H9 (cell line): ENCODE results near the gene F12. TPM values are rescaled to one million over a fixed set of nuclear protein-coding genes. Genes with fewer than 3 reads are reported as not detected.

ENCODE experiments used
- DNase-seq: peaks from one replicate; pipeline ENCODE4 v3.0.0-alpha.2; 2017
- H2AFZ ChIP-seq: one replicate; pipeline ENCODE4 v1.6.1; 2013; ENCODE audit warnings: mild to moderate bottlenecking, low read length, control low read depth, moderate library complexity
- H2AK5ac ChIP-seq: 2 replicates; pipeline ENCODE4 v1.6.1; 2013; ENCODE audit warnings: low read length, control low read depth, mixed read lengths; ENCODE audit not compliant: insufficient read length
- H2BK120ac ChIP-seq: one replicate; pipeline ENCODE4 v1.6.1; 2013; ENCODE audit warnings: low read depth, mild to moderate bottlenecking, low read length, control low read depth, inconsistent platforms; ENCODE audit not compliant: poor library complexity, severe bottlenecking
- H2BK12ac ChIP-seq: 2 replicates; pipeline ENCODE4 v1.6.1; 2013; ENCODE audit warnings: low read length, control low read depth, mixed read lengths, low read depth; ENCODE audit not compliant: insufficient read length
- H2BK15ac ChIP-seq: 2 replicates; pipeline ENCODE4 v1.6.1; 2013; ENCODE audit warnings: low read depth, low read length, control low read depth
- H2BK20ac ChIP-seq: one replicate; pipeline ENCODE4 v1.6.1; 2013; ENCODE audit warnings: low read depth, mild to moderate bottlenecking, low read length, control low read depth, inconsistent platforms; ENCODE audit not compliant: poor library complexity, severe bottlenecking
- H2BK5ac ChIP-seq: 2 replicates; pipeline ENCODE4 v1.6.1; 2013; ENCODE audit warnings: low read length, control low read depth, mixed read lengths; ENCODE audit not compliant: insufficient read length
- H3K14ac ChIP-seq: 2 replicates; pipeline ENCODE4 v1.6.1; 2013; ENCODE audit warnings: low read length, control low read depth; ENCODE audit not compliant: insufficient read depth
- H3K18ac ChIP-seq: 2 replicates; pipeline ENCODE4 v1.6.1; 2013; ENCODE audit warnings: low read depth, mild to moderate bottlenecking, mixed read lengths, low read length, control low read depth; ENCODE audit not compliant: insufficient read length
- H3K23ac ChIP-seq: 2 replicates; pipeline ENCODE4 v1.6.1; 2013; ENCODE audit warnings: low read length, control low read depth, mixed read lengths, low read depth; ENCODE audit not compliant: insufficient read length
- H3K23me2 ChIP-seq: 2 replicates; pipeline ENCODE4 v1.6.1; 2013; ENCODE audit warnings: low read depth, mild to moderate bottlenecking, mixed read lengths, low read length, control low read depth; ENCODE audit not compliant: insufficient read length, poor library complexity, severe bottlenecking
- H3K27ac ChIP-seq: 2 replicates; pipeline ENCODE4 v1.5.1; 2013; ENCODE audit warnings: low read length, control low read depth, mixed read lengths, low read depth; ENCODE audit not compliant: insufficient read length
- H3K27me3 ChIP-seq: 2 replicates; pipeline ENCODE4 v1.6.1; 2013; ENCODE audit warnings: low read length, control low read depth, inconsistent platforms; ENCODE audit not compliant: insufficient read depth
- H3K4ac ChIP-seq: 2 replicates; pipeline ENCODE4 v1.6.1; 2013; ENCODE audit warnings: low read depth, mild to moderate bottlenecking, control low read depth, inconsistent platforms, low read length, moderate library complexity
- H3K4me1 ChIP-seq: 2 replicates; pipeline ENCODE4 v1.6.1; 2013; ENCODE audit warnings: low read length, control low read depth, inconsistent platforms; ENCODE audit not compliant: insufficient read depth
- H3K4me2 ChIP-seq: 2 replicates; pipeline ENCODE4 v1.6.1; 2013; ENCODE audit warnings: low read length, control low read depth, mixed read lengths; ENCODE audit not compliant: insufficient read length, insufficient read depth
- H3K56ac ChIP-seq: 2 replicates; pipeline ENCODE4 v1.6.1; 2013; ENCODE audit warnings: low read depth, mild to moderate bottlenecking, mixed read lengths, low read length, control low read depth; ENCODE audit not compliant: insufficient read length
- H3K79me1 ChIP-seq: 2 replicates; pipeline ENCODE4 v1.6.1; 2013; ENCODE audit warnings: low read depth, mild to moderate bottlenecking, moderate library complexity, low read length, control low read depth, inconsistent platforms; ENCODE audit not compliant: insufficient read depth, poor library complexity, severe bottlenecking
- H3K79me2 ChIP-seq: 2 replicates; pipeline ENCODE4 v1.6.1; 2013; ENCODE audit warnings: low read length, control low read depth, inconsistent platforms; ENCODE audit not compliant: insufficient read depth
- H3K9ac ChIP-seq: 2 replicates; pipeline ENCODE4 v1.6.1; 2013; ENCODE audit warnings: low read length, control low read depth, mixed read lengths; ENCODE audit not compliant: insufficient read length; ENCODE audit errors: extremely low read depth
- H3K9me3 ChIP-seq: one replicate; pipeline ENCODE4 v1.6.1; 2013; ENCODE audit warnings: low read depth, low read length, inconsistent platforms; ENCODE audit not compliant: control insufficient read depth
- H3T11ph ChIP-seq: one replicate; pipeline ENCODE4 v1.6.1; 2013; ENCODE audit warnings: mild to moderate bottlenecking, low read length, control low read depth, inconsistent platforms
- H4K20me1 ChIP-seq: one replicate; pipeline ENCODE4 v1.6.1; 2013; ENCODE audit not compliant: control insufficient read depth, insufficient read length, insufficient read depth
- H4K5ac ChIP-seq: 2 replicates; pipeline ENCODE4 v1.6.1; 2013; ENCODE audit warnings: low read depth, mild to moderate bottlenecking, mixed read lengths, low read length, control low read depth; ENCODE audit not compliant: insufficient read length
- H4K8ac ChIP-seq: replicated peaks from 2 replicates; pipeline ENCODE4 v1.6.1; 2013; ENCODE audit warnings: low read length, control low read depth, mixed read lengths, low read depth; ENCODE audit not compliant: insufficient read length
- H4K91ac ChIP-seq: 2 replicates; pipeline ENCODE4 v1.6.1; 2013; ENCODE audit warnings: low read depth, mild to moderate bottlenecking, moderate library complexity, mixed read lengths, low read length, control low read depth; ENCODE audit not compliant: insufficient read length
- H3K27ac Mint-ChIP-seq, 3 experiments: 2 replicates in 2 of 3; 3 replicates in 1 of 3; pipeline ENCODE4 v1.8.0; 2020 to 2021; ENCODE audit warnings: mixed read lengths in 3 of 3, mild to moderate bottlenecking in 1 of 3, moderate library complexity in 1 of 3
- H3K27me3 Mint-ChIP-seq: 2 replicates; pipeline ENCODE4 v1.8.0; 2021; ENCODE audit warnings: low read depth, mild to moderate bottlenecking, moderate library complexity, mixed read lengths
- H3K36me3 Mint-ChIP-seq, 3 experiments: 2 replicates in 2 of 3; 3 replicates in 1 of 3; pipeline ENCODE4 v1.8.0; 2020 to 2021; ENCODE audit warnings: low read depth in 3 of 3, mixed read lengths in 3 of 3; ENCODE audit not compliant: insufficient read depth in 1 of 3
- H3K4me1 Mint-ChIP-seq, 2 experiments: 2 replicates each; pipeline ENCODE4 v1.8.0; 2020; ENCODE audit warnings: mixed read lengths in 2 of 2
- H3K4me3 Mint-ChIP-seq, 2 experiments: 2 replicates in 1 of 2; 3 replicates in 1 of 2; pipeline ENCODE4 v1.8.0; 2020 to 2021; ENCODE audit warnings: mild to moderate bottlenecking in 2 of 2, mixed read lengths in 2 of 2, moderate library complexity in 1 of 2
- H3K9me3 Mint-ChIP-seq, 2 experiments: 2 replicates in 1 of 2; 3 replicates in 1 of 2; pipeline ENCODE4 v1.8.0; 2020; ENCODE audit warnings: mild to moderate bottlenecking in 2 of 2, mixed read lengths in 2 of 2, moderate library complexity in 1 of 2
- WGBS: extraction: QIAGEN DNeasy Blood & Tissue Kit; methylation state at CpG from one replicate; pipeline ENCODE4 v1.1.7; 2013; ENCODE audit warnings: missing lambda C conversion rate, low lambda C conversion rate, mixed read lengths; ENCODE audit not compliant: insufficient read length; ENCODE audit errors: extremely low coverage; 5-methylcytosine and 5-hydroxymethylcytosine counted together
- total RNA-seq: library from RNA; stranded (reverse); gene quantifications from 2 replicates; pipeline ENCODE4 v1.2.1, GENCODE V29; 2021
- TF ChIP-seq, protein P1 (sequence below): fragments of 200-600 bp; sonication (generic); conservative IDR thresholded peaks from 3 replicates; pipeline ENCODE4 v1.8.0; 2021; ENCODE audit warnings: antibody characterized with exemption, mild to moderate bottlenecking

F12 gene
- total RNA-seq, 1 experiment from 2014 or later: 3.5 TPM

DNA sequence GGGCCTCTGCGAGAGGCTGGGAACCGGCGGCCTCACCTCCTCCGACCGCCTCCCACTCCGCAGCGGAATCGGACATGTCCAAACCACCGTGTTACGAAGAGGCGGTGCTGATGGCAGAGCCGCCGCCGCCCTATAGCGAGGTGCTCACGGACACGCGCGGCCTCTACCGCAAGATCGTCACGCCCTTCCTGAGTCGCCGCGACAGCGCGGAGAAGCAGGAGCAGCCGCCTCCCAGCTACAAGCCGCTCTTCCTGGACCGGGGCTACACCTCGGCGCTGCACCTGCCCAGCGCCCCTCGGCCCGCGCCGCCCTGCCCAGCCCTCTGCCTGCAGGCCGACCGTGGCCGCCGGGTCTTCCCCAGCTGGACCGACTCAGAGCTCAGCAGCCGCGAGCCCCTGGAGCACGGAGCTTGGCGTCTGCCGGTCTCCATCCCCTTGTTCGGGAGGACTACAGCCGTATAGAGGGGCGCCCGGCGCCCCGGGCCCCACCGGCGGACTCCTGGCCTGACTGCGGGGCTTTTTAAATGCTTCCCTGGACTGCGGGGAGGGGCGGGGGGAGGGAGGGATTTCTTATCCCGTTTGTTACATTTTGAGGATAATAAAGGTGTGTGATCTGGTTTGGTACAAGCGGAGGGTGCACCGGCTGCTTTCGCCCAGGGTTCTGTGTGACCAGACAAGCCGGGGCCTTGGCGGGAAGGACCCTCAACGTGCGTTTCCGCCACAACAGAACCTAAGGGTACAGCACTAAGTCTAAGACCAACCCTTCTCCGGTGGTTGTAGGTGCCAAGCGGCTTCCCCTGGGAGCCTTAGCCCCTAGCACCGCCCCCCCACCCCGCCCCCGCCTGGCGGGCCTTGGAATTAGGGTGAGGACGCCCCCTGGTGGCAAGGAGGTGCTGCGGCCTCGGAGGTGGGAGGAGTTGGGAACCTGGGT is 46.6 kb upstream of the F12 start:
- no peak overlapping the region for H3T11ph ChIP-seq
- TF ChIP-seq, protein P1, sequence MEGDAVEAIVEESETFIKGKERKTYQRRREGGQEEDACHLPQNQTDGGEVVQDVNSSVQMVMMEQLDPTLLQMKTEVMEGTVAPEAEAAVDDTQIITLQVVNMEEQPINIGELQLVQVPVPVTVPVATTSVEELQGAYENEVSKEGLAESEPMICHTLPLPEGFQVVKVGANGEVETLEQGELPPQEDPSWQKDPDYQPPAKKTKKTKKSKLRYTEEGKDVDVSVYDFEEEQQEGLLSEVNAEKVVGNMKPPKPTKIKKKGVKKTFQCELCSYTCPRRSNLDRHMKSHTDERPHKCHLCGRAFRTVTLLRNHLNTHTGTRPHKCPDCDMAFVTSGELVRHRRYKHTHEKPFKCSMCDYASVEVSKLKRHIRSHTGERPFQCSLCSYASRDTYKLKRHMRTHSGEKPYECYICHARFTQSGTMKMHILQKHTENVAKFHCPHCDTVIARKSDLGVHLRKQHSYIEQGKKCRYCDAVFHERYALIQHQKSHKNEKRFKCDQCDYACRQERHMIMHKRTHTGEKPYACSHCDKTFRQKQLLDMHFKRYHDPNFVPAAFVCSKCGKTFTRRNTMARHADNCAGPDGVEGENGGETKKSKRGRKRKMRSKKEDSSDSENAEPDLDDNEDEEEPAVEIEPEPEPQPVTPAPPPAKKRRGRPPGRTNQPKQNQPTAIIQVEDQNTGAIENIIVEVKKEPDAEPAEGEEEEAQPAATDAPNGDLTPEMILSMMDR: peak; percentile 98
- Mint-ChIP-seq H3K27ac (peak overlapping the region; percentile 65 to 97 (median 96); a peak in 6 of 7 replicates), H3K9me3 (no peaks in the 10 kb centered on the region; a peak in 1 of 5 replicates), H3K4me3 (peak overlapping the region; percentile 72 to 86), H3K27me3 (peaks cover 18% of the 10 kb centered on the region), H3K4me1 (peaks cover 23 to 31% of the 10 kb centered on the region in 2 experiments), H3K36me3 (peaks cover 18 to 46% (median 37%) of the 10 kb centered on the region in 3 experiments)
- no peaks in the 10 kb centered on the region for H3K79me1 ChIP-seq
- H2BK120ac ChIP-seq: peak overlapping the region; percentile 26
- H3K56ac ChIP-seq: no peak overlapping the region
- H4K20me1 ChIP-seq: no peaks in the 10 kb centered on the region
- H3K27me3 ChIP-seq: peaks cover 4% of the 10 kb centered on the region; the same call in 1 of the 2 replicates
- DNase-seq: peak; percentile 95
- no peak overlapping the region for H2AFZ ChIP-seq
- H3K23ac ChIP-seq: no peak overlapping the region
- no peak overlapping the region for H2BK15ac ChIP-seq
- peaks cover 14% of the 10 kb centered on the region for H3K23me2 ChIP-seq
- no peak overlapping the region for H4K91ac ChIP-seq
- H4K5ac ChIP-seq: no peak overlapping the region
- H2AK5ac ChIP-seq: no peak overlapping the region
- no peak overlapping the region; the same call in 1 of the 2 replicates for H3K4ac ChIP-seq
- H3K14ac ChIP-seq: peak overlapping the region; percentile 98
- no peak overlapping the region for H4K8ac ChIP-seq
- WGBS: no CpG with 5 or more reads among the region's 76 CpGs
- no peaks in the 10 kb centered on the region for H3K79me2 ChIP-seq
- no peak overlapping the region for H3K27ac ChIP-seq
- H3K18ac ChIP-seq: peak overlapping the region; percentile 92
- H2BK20ac ChIP-seq: no peak overlapping the region
- H3K4me2 ChIP-seq: peak overlapping the region; percentile 73
- no peaks in the 10 kb centered on the region for H3K4me1 ChIP-seq
- H3K9ac ChIP-seq: peak overlapping the region; percentile 66
- no peak overlapping the region for H2BK12ac ChIP-seq
- no peak overlapping the region for H2BK5ac ChIP-seq
- no peaks in the 10 kb centered on the region for H3K9me3 ChIP-seq
